Hematopoietic multipotent progenitor cell treated with erythropoietin and hydrocortisone succinate and interleukin-3 and kit ligand, for 4 days (in vitro differentiated cells): ENCODE data around the gene PCDHGA12.
"Not testable (repeated sequence)": the region's sequence is repeated elsewhere in the genome, so short reads cannot be mapped to it uniquely, and the experiment has no call there.

Experiments used
- DNase-seq: peaks from one replicate; pipeline ENCODE4 v3.0.0-alpha.2; 2015

PCDHGA12 gene

GRCh38 chr5:141409598-141410306 is 20.6 kb upstream of the PCDHGA12 start:
- DNase-seq, result no peak

- no peak for DNase-seq
Measured at GRCh38 chr5:141411575-141411974, 18.7 kb upstream of the PCDHGA12 start.

GRCh38 chr5:141412854-141413539 is 17.3 kb upstream of the PCDHGA12 start, which contains the start of gene PCDHGA10:
Gene PCDHGA10, plus strand, starts transcription at chr5:141412987. Its CDS starts 189 bp downstream, at chr5:141413176.
- peak; percentile 86 for DNase-seq

GRCh38 chr5:141413540-141414069 is 16.7 kb upstream of the PCDHGA12 start:
- no peak for DNase-seq

- DNase-seq, result not testable (repeated sequence)
Measured at GRCh38 chr5:141414548-141415274, 15.6 kb upstream of the PCDHGA12 start.

- DNase-seq, result not testable (repeated sequence)
Measured at GRCh38 chr5:141415275-141415618, 15.1 kb upstream of the PCDHGA12 start.

- peak; percentile 86 for DNase-seq
Measured at GRCh38 chr5:141417494-141418172, 12.7 kb upstream of the PCDHGA12 start, which contains the start of gene PCDHGB7. Gene PCDHGB7, plus strand, starts transcription at chr5:141417677. Its CDS starts 183 bp downstream, at chr5:141417860.

GRCh38 chr5:141419074-141419880 is 11.0 kb upstream of the PCDHGA12 start:
- DNase-seq, result no peak

- peak; percentile 75 for DNase-seq
Measured at GRCh38 chr5:141420855-141421488, 9.3 kb upstream of the PCDHGA12 start, which contains the start of gene PCDHGA11. Gene PCDHGA11, plus strand, starts transcription at chr5:141421051. Its CDS starts 177 bp downstream, at chr5:141421228.

- no peak for DNase-seq
Measured at GRCh38 chr5:141421489-141421855, 8.8 kb upstream of the PCDHGA12 start.

- DNase-seq, result no peak
Measured at GRCh38 chr5:141422742-141423291, 7.5 kb upstream of the PCDHGA12 start.

- no peak for DNase-seq
Measured at GRCh38 chr5:141427783-141428426, 2.4 kb upstream of the PCDHGA12 start.

GRCh38 chr5:141431286-141431685 is 979 bp downstream of the PCDHGA12 start:
- peak; percentile 37 for DNase-seq

- DNase-seq, result not testable (repeated sequence)
Measured at GRCh38 chr5:141432308-141432707, 2.0 kb downstream of the PCDHGA12 start.

- not testable (repeated sequence) for DNase-seq
Measured at GRCh38 chr5:141432726-141433125, 2.4 kb downstream of the PCDHGA12 start.

- DNase-seq, result no peak
Measured at GRCh38 chr5:141434006-141434405, 3.7 kb downstream of the PCDHGA12 start.

GRCh38 chr5:141437221-141437620 is 6.9 kb downstream of the PCDHGA12 start:
- no peak for DNase-seq

- no peak for DNase-seq
Measured at GRCh38 chr5:141439411-141440141, 9.3 kb downstream of the PCDHGA12 start.

- no peak for DNase-seq
Measured at GRCh38 chr5:141440341-141440740, 10.0 kb downstream of the PCDHGA12 start.
